GM12874 (cell line): ENCODE data around the gene RPS6KA2.

Experiments used
- CTCF ChIP-seq: IDR thresholded peaks from 2 replicates; pipeline ENCODE4 v1.5.1; 2011; ENCODE audit warnings: low read depth, mild to moderate bottlenecking, control low read depth, low read length, moderate library complexity; ENCODE audit not compliant: insufficient read depth

Gene RPS6KA2

GRCh38 chr6:166541366-166541765 lies 85.7 kb downstream of the RPS6KA2 start:
- TF ChIP-seq CTCF, result no peak

- no peak for TF ChIP-seq CTCF
These were observed 86.3 kb downstream of the RPS6KA2 start for GRCh38 chr6:166540631-166541331.

- TF ChIP-seq CTCF, result no peak
These were observed 87.5 kb downstream of the RPS6KA2 start for GRCh38 chr6:166539543-166539942.

GRCh38 chr6:166538297-166539010 lies 88.6 kb downstream of the RPS6KA2 start:
- TF ChIP-seq CTCF, result no peak

- no peak for TF ChIP-seq CTCF
These were observed 92.2 kb downstream of the RPS6KA2 start for GRCh38 chr6:166534658-166535406.

GRCh38 chr6:166533205-166533824 lies 93.7 kb downstream of the RPS6KA2 start:
- TF ChIP-seq CTCF, result no peak

GRCh38 chr6:166532302-166532701 lies 94.7 kb downstream of the RPS6KA2 start:
- TF ChIP-seq CTCF, result no peak
